OCI-LY3 (cell line): ENCODE data around the gene TMC7.

Experiments used
- H2AFZ ChIP-seq: fragments of 200-600, 300-600 bp; shearing (Covaris generic); 2 replicates; pipeline ENCODE4 v1.6.0; 2014; ENCODE audit warnings: antibody characterized with exemption, low read depth, low read length
- H3K27ac ChIP-seq: fragments of 200-600, 300-600 bp; sonication (generic); 2 replicates; pipeline ENCODE4 v1.5.1; 2014; ENCODE audit warnings: mild to moderate bottlenecking, low read length, moderate library complexity, mixed read lengths
- H3K27me3 ChIP-seq: fragments of 200-600, 300-600 bp; sonication (generic); 2 replicates; pipeline ENCODE4 v1.6.1; 2014; ENCODE audit warnings: low read depth, low read length, mixed read lengths
- H3K36me3 ChIP-seq: fragments of 200-600, 300-600 bp; sonication (generic); replicated peaks from 2 replicates; pipeline ENCODE3; 2014; ENCODE audit warnings: low read depth, low read length, mixed read lengths
- H3K4me1 ChIP-seq: fragments of 300-600, 200-600 bp; sonication (generic); 2 replicates; pipeline ENCODE4 v1.6.1; 2014; ENCODE audit warnings: low read length, mixed read lengths
- H3K4me2 ChIP-seq: fragments of 200-600, 300-600 bp; sonication (generic); 2 replicates; pipeline ENCODE4 v1.6.1; 2014; ENCODE audit warnings: low read length, mixed read lengths
- H3K4me3 ChIP-seq: fragments of 300-600, 200-600 bp; sonication (generic); 2 replicates; pipeline ENCODE4 v1.5.1; 2014; ENCODE audit warnings: antibody characterized with exemption, mild to moderate bottlenecking, low read length, moderate library complexity
- H3K79me2 ChIP-seq: fragments of 300-600, 200-600 bp; shearing (Covaris generic); 2 replicates; pipeline ENCODE4 v1.6.1; 2014; ENCODE audit warnings: mild to moderate bottlenecking, low read length, mixed read lengths
- H3K9ac ChIP-seq: fragments of 300-600, 200-600 bp; shearing (Covaris generic); 2 replicates; pipeline ENCODE4 v1.6.0; 2014; ENCODE audit warnings: mild to moderate bottlenecking, low read length, moderate library complexity
- H3K9me3 ChIP-seq: fragments of 200-600, 300-600 bp; shearing (Covaris generic); 2 replicates; pipeline ENCODE4 v1.6.1; 2014; ENCODE audit warnings: low read length, mixed read lengths; ENCODE audit not compliant: insufficient read depth
- H4K20me1 ChIP-seq: fragments of 200-600, 300-600 bp; sonication (generic); 2 replicates; pipeline ENCODE4 v1.6.1; 2016; ENCODE audit warnings: low read length, mixed read lengths; ENCODE audit not compliant: insufficient read depth
- EZH2phosphoT487 ChIP-seq: fragments of 200-600 bp; shearing (Covaris generic); IDR thresholded peaks from 2 replicates; pipeline ENCODE4 v1.6.1; 2018; ENCODE audit warnings: antibody characterized with exemption, mixed run types, low read depth
- TF ChIP-seq, protein P1 (sequence below): fragments of 200-600, 300-600 bp; sonication (generic); IDR thresholded peaks from 2 replicates; pipeline ENCODE4 v1.5.1; 2014; ENCODE audit warnings: antibody characterized with exemption, low read length, low read depth

The TMC7 gene

DNA sequence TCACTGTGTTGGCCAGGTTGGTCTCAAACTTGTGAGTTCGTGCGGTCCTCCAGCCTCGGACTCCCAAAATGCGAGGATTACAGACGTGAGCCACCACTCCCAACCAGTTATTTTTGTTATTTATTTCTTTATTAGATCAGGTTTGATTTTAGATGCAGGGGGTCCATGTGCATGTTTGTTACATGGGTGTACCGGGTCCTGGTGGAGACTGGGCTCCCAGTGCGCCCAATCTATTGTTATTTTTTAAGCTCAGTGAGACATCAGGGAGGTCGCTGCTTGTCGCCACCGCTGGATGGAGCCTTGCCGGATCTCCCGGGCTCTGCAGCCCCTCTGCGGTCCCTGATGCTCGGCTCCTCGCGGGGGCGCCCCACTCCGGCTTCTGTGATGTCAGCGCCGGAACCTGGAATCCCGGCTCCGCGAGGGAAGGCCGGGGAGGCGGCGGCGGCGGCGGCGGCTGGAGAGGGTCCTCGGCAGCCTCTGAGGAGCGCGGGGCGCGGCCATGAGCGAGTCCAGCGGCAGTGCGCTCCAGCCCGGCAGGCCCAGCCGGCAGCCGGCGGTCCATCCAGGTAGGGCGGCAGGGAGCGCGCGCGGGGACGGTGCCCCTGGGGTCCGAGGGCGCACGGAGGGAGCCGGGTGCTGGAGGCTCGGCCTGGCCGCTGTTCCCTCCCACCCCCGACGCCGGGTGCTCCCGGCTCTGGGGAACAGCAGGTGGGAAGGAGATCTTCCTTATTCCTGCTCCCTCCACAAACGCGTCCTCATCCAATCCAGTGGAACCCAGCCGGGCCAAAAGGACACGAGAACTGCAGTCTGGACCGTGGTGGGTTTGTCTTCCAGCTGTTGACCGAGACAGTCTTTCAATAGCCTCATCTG lies at the start of gene TMC7:
Gene TMC7 (plus strand): TSS at position 370 of the 870 bp plus-strand sequence. CDS start 130 bp downstream, at position 500.
- no peak for TF ChIP-seq EZH2phosphoT487
- TF ChIP-seq, protein P1, sequence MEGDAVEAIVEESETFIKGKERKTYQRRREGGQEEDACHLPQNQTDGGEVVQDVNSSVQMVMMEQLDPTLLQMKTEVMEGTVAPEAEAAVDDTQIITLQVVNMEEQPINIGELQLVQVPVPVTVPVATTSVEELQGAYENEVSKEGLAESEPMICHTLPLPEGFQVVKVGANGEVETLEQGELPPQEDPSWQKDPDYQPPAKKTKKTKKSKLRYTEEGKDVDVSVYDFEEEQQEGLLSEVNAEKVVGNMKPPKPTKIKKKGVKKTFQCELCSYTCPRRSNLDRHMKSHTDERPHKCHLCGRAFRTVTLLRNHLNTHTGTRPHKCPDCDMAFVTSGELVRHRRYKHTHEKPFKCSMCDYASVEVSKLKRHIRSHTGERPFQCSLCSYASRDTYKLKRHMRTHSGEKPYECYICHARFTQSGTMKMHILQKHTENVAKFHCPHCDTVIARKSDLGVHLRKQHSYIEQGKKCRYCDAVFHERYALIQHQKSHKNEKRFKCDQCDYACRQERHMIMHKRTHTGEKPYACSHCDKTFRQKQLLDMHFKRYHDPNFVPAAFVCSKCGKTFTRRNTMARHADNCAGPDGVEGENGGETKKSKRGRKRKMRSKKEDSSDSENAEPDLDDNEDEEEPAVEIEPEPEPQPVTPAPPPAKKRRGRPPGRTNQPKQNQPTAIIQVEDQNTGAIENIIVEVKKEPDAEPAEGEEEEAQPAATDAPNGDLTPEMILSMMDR = peak; percentile 49
- Histone ChIP-seq H3K27ac (no peak within 1 kb of the TSS), H3K9ac (peak within 1 kb of the TSS; percentile 11; the same call in 1 of the 2 replicates)

DNA sequence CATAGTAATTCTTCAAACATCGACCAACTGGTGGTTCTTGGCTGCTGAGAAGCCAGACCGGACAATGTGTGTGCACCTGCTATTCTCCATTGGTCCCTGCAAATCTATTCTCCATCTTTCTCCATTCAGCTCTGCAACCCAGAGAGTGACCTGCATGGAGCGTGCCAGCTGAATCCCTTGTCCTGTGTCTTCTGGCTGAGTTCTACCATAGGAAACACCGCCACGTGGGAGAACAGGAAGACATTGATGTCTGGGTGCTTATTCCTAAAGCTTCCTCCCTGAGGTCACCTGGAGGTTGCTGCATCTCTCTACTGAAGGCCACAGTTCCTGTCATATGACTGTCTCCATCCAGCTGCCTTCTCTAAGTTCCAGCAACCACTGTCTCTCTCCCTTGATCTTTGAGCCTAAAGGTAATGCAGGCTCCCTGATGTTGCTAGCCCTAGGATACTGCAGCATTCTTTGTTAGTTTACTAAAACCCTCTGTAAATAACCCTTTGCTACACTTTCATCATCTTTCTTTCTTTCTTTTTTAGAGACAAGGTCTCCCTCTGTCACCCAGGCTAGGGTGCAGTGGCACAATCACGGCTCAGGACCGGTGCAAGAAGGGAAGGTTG lies 46.9 kb upstream of the TMC7 start:
- Histone ChIP-seq H3K36me3 (no peaks in the 10 kb centered on the region), H3K27ac (no peak overlapping the region), H2AFZ (no peak overlapping the region), H3K27me3 (0 out of 2 replicates have a peak, but pooled peaks cover 6% of the 10 kb centered on the region), H3K9ac (no peak overlapping the region), H3K79me2 (no peaks in the 10 kb centered on the region), H3K4me1 (peaks cover 12% of the 10 kb centered on the region), H4K20me1 (no peaks in the 10 kb centered on the region), H3K4me3 (no peak overlapping the region), H3K4me2 (no peak overlapping the region), H3K9me3 (no peaks in the 10 kb centered on the region)
- TF ChIP-seq EZH2phosphoT487 = no peak
- TF ChIP-seq, protein P1 = no peak

More for the DNA sequence above, at the start of gene TMC7:
- Histone ChIP-seq H3K36me3 (no peaks in the 10 kb centered on the region), H3K4me2 (peak within 1 kb of the TSS; percentile 50), H3K79me2 (no peaks in the 10 kb centered on the region), H3K9me3 (no peaks in the 10 kb centered on the region), H4K20me1 (no peaks in the 10 kb centered on the region), H3K27me3 (no peaks in the 10 kb centered on the region), H3K4me1 (no peaks in the 10 kb centered on the region), H2AFZ (0 out of 2 replicates have a peak within 1 kb of the TSS, but pooled peaks have one; percentile 25), H3K4me3 (peak within 1 kb of the TSS; percentile 75)

GRCh38 chr16:18937390-18937789 lies 46.3 kb upstream of the TMC7 start:
- no peaks in the 10 kb centered on the region for H3K9me3 ChIP-seq
- TF ChIP-seq, protein P1 = no peak
- no peak for TF ChIP-seq EZH2phosphoT487
- H3K9ac ChIP-seq = no peak overlapping the region
- peaks cover 6% of the 10 kb centered on the region for H3K4me1 ChIP-seq
- H2AFZ ChIP-seq = no peak overlapping the region
- no peaks in the 10 kb centered on the region for H3K79me2 ChIP-seq
- H3K4me2 ChIP-seq = no peak overlapping the region
- H3K4me3 ChIP-seq = no peak overlapping the region
- H3K27ac ChIP-seq = no peak overlapping the region
- no peaks in the 10 kb centered on the region for H4K20me1 ChIP-seq
- 0 out of 2 replicates have a peak, but pooled peaks cover 6% of the 10 kb centered on the region for H3K27me3 ChIP-seq
- H3K36me3 ChIP-seq = no peaks in the 10 kb centered on the region

GRCh38 chr16:18938986-18939385 lies 44.7 kb upstream of the TMC7 start:
- 0 out of 2 replicates have a peak, but pooled peaks cover 4% of the 10 kb centered on the region for H3K27me3 ChIP-seq
- no peaks in the 10 kb centered on the region for H3K36me3 ChIP-seq
- H3K79me2 ChIP-seq = no peaks in the 10 kb centered on the region
- TF ChIP-seq EZH2phosphoT487 = no peak
- TF ChIP-seq, protein P1 = no peak
- no peak overlapping the region for H3K4me2 ChIP-seq
- no peaks in the 10 kb centered on the region for H4K20me1 ChIP-seq
- H3K9me3 ChIP-seq = no peaks in the 10 kb centered on the region
- H3K9ac ChIP-seq = no peak overlapping the region
- H3K4me1 ChIP-seq = peaks cover 3% of the 10 kb centered on the region; the same call in 1 of the 2 replicates
- H3K4me3 ChIP-seq = no peak overlapping the region
- H2AFZ ChIP-seq = no peak overlapping the region
- no peak overlapping the region for H3K27ac ChIP-seq
